HG03097 (cell line): ENCODE results near the gene ACIN1.
"Not testable (repeated sequence)": the region's sequence is repeated elsewhere in the genome, so short reads cannot be mapped to it uniquely, and the experiment has no call there.

Source experiments
- ATAC-seq: cut with Tn5 transposase; IDR thresholded peaks from one replicate; pipeline ENCODE4 v1.9.1; 2021; ENCODE audit not compliant: unreplicated experiment, low FRiP score

The ACIN1 gene

DNA sequence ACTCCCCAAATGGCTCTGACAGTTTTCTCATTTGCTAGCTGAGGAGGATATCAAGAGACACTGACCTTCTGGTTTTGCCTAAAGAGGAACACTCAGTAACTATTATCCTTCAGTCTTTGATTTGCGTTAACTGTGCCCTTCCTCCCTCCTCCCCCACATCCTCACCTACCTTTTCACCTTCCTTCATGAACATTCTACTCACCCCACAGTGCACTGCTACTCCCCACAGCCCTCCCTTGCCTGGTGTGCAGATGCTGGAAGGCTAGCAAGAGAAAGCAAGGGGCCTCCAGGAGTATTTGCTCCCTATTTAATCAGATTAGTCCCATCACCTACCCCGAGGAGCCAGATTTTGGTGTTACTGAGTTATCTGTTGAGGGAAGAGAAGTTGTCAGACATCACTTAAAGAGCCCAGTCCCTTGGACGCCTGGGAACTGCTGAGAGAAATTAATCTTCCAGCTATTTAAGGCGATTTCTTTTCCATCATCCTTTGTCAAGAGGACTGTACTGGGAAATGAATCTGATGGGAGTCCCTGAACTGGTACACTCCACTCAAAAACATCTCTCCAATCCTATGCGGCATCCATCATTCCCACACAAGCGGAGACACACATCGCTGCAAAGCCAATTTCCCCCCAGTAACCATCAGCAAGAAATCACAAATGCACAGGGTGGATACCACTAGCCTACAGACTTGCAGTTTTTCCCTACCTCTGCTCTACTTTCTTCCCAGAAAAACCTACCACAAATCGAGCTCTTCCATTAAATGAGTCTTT lies 71.7 kb downstream of the ACIN1 start:
- ATAC-seq = no peak

DNA sequence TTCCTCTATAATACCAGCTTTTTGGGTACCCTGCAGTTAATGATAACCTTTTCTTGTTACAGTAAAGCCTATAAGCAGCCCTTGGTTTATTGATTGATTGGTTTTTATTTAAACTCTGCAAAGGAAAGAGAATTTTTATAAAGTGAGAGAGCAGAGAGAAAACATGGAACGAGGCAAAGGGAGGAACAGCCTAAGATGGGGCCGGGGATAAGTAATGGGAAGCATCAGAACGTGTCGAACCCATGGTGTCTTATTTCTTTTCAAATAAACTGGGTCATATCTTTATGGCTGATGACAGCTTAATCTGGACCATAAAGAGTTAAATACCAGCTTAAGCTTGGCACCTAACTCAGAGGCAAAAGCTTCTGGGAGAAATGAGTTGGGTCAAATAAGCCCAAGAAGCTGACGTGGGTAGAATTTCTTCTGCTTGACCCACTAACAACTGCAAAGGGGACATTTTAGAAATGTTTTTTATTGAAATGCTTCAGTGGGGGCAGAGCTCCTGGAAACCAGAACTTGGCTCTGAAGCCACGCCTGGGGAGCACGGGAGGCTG lies 73.0 kb downstream of the ACIN1 start:
- no peak for ATAC-seq

DNA sequence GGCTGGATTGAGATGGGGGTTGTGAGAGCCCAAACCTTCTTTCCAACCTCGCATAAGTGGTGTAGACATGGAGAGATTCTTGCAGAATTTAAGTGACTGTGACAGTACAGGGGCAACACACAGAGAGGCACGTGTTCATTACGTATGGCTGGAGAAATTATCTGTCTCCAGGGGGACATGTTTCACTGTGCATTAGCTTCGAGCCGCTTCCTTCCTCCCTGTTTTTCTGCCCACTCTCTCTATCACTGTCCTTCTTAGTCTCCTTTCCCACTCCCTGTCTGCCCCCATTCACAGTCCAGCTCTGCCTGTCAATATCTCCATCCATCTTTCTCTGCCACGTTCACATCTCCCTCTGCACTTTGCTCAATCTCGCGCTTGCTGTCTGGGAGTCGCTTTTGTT lies 73.5 kb downstream of the ACIN1 start:
- ATAC-seq = no peak

DNA sequence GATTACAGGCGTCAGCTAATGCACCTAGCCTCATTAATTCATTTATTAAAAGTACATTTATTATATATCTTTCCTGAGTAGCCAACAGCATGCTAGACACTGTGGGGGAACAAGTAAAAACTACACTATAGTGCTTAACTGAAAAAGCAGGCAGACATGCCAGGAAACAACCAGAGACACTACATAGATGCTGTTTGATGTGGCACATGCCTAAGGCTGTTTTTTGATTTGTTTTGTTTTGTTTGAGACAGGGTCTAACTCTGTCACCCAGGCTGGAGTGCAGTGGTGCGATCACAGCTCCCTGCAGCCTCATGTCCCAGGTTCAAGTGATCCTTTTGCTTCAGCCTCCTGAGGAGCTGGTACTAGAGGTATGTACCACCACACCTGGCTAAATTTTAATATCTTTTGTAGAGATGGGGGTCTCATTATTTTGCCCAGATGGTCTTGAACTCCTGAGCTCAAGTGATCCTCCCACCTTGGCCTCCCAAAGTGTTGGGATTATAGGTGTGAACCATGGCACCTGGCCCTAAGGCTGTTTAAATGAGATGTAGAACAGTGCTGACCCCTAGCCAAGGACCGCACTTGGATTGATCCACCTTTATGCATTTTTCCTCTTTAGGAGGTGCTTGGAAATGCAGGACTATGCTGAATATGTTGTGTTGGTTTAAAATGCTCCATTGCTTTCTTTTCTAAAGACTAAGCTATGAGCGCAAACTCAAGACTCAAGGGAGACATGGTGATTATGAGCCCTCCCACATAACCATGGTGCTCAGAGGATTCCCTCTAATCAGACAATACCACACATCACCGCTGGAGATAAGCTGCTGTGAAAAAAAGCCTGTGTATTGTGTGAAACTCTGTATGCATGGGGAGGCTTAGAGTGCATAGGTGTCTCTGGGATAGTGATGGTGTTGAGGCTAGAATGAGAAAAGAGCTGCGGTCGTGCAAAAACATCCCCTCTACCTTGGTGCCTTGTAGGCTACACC lies 74.5 kb downstream of the ACIN1 start:
- ATAC-seq = no peak

DNA sequence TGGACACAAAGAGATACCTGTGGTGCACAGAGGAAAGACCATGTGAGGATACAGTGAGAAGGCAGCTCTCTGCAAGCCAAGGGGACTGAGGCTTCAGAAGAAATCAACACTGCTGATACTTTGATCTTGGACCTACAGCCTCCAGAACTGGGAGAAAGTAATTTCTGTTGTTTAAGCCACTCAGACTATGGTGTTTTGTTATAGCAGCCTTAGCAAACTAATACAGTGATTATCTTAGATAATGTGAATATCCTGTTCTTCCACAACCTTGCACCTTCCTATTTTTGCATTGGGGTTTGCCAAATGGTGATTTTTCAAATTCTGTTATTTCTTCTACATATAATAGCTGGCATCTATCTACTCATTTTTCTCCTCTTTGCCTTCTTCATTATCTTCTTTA lies 76.8 kb downstream of the ACIN1 start:
- no peak for ATAC-seq

DNA sequence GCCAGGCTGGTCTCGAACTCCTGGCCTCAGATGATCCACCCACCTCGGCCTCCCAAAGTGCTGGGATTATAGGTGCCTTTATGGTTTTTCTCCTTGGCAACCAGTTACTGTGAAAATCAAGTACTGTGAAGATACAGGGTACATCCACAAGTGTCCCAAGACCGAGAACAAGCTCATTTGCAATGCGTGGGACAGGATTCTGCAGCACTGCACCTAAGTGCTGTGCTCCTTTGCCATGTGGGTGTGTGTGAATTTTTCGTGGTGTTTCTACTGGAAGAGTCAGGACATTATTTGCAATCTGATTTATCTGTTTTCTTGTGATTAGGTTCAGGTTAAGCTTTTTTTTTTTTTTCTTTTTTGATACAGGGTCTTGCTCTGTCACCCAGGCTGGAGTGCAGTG lies 77.8 kb downstream of the ACIN1 start:
- ATAC-seq = no peak

DNA sequence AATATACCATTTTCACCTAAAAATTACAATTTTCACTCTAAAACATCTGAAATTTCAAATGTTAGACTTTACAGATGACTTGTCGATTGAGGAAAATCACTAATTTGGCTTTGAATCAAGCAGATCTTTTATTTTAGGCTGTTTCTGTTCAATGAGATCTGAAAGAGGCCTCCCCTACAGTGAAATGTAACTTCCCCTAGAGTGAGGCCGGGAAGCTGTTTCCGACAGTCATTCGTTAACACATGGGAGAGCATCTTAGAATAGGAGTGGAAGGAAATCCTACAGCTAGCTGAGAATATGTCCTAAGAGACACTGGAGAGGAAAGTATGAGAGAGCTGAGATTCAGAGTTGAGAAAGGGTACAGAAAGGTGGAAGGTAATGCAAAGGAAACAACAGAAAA lies 79.3 kb downstream of the ACIN1 start:
- no peak for ATAC-seq

DNA sequence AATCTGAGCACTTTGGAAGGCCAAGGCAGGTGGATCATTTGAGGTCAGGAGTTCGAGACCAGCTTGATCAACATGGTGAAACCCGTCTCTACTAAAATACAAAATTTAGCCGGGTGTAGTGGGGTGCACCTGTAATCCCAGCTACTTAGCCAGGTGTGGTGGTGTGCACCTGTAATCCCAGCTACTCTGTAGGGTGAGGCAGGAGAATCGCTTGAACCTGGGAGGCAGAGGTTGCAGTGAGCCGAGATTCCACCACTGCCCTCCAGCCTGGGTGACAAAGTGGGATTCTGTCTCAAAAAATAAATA lies 81.2 kb downstream of the ACIN1 start:
- ATAC-seq = not testable (repeated sequence)

DNA sequence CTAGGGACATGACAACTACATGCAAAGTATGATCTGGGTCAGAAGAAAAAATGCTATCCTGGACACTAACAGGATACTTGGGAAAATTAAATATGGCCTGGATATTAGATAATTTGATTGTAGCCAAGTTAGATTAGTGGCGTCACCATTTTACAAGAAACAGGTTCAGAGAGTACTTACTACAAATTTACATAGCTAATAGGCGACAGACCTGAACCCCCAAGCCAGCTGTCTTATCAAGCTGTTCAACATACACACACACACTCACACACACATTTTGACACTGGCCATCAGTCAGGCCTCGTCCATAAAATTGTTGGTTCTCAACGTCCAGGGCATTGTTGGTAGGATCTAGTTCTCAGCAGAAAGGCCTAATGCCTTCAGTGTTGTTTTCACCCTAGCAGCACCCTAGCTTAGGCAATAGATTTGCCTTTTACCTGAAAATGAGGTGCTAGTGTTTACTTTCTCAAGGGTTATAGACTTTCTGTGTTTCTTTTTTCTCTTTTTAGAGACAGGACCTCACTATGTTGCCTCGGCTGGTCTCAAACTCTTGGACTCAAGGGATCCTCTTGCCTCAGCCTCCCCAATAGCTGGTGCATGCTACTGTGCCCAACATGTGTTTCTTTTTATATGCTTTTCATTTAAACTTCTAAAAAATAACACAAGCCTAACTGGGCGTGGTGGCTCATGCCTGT lies 81.7 kb downstream of the ACIN1 start:
- no peak for ATAC-seq

DNA sequence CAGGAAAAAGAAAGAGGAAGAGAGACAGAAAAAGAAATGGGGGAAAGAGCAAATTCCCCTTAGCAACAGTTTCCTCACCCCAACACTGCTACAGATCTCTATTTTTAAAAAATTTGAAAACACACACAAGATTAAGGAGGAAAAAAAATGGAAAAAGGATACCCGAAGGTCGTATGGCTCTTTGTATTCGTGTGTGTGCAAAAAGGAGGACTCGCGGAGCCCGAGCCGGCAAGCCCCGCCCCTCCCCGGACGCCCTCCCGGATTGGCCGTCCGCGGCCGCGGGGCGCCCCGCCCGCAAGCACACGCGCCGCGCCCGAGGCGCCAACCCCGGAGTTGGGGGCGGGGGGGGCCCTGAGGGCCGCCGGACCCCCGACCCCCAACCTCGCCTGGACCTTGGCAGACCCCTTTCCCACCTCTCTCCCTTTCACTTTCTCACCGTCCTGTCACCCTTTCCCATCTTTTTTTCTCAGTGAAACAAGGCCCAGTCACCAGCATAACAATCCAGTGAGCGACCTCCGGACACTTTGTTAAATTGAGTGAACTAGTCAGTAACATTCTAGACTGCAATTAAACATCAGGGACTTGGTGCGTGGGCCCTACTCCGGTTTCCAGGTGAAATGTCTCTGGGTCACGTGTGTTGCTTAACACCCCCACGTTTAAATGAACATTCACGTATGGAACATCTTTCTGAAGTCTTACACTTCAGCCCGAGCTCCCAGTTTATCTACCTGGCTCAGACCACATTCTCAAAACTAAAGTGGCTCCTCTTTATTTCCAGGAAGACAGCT lies 84.8 kb downstream of the ACIN1 start, which contains the start of gene C14orf93:
Gene C14orf93 (minus strand): TSS at position 205 of the 788 bp plus-strand sequence. CDS start 11,120 bp downstream, outside the sequence.
- peak; percentile 32 for ATAC-seq

DNA sequence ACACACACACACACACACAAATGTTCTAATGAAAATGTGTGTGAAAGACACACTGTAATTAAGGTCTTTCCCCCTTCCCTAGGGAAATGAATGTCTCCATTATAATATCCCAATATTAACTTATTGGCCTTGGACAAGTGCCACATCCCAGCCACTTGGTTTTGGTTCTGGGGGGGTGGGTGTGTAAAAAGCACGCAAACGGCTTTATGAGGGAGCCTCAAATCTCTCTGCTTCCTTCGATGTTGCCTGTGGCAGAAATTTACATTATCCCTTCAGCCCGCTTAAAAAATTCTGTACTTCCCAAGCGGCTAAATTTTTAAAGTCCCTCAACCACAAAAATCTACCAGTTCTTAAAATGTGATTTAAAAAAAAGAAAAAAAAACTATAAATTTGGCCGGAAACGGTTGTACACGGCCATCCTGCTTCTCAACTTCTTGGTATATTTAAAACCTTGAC lies 85.4 kb downstream of the ACIN1 start:
- no peak for ATAC-seq

DNA sequence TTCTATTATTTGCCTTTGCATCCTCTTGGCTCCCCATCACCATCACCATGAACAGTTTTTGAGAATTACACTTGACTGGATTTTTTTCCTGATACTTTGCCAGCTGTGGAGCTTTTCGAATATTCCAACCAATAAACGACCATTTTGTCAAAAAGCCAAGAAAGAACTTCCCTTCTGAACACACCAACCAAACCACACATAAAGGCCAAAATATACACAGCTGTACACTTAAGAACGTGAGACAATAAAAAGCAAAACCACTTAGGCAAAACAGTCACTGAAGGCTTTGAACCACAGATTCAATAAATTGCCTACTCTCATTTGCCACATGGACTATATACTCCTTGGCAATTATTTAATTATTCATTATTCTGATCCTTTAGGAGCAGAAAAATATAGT lies 86.1 kb downstream of the ACIN1 start:
- ATAC-seq = no peak
